K562 (cell line): ENCODE measurements around the gene OR8B12. TPM values are rescaled to one million over a fixed set of nuclear protein-coding genes. Genes with fewer than 3 reads are reported as not detected.

Source experiments
- ATAC-seq: fragments of 200-7000 bp; cut with Tn5 transposase; 3 replicates; pipeline ENCODE4 v1.9.1; 2020; ENCODE audit warnings: moderate library complexity
- BruUV-seq: library from RNA; stranded (reverse); fragments of 400-500 nt; replicated peaks from 2 replicates; lab custom pipeline; 2021; lab: Mats Ljungman, UMichigan
- CTCF ChIA-PET: fragments of 300-600 bp; formaldehyde crosslinking; extraction: SDS; loops from one replicate; lab custom pipeline; 2021; ENCODE audit warnings: low intra/inter-chr PET ratio; lab: Yijun Ruan, JAX
- POLR2A ChIA-PET: fragments of 300-600, 350-650 bp; sonication (Branson Sonifier 250); formaldehyde crosslinking; extraction: SDS; loops from one replicate; lab custom pipeline; 2021; ENCODE audit warnings: antibody characterized with exemption, inconsistent platforms; lab: Yijun Ruan, JAX
- DNase-seq, 4 experiments: peaks; one replicate each; pipeline versions ENCODE4 v3.0.0 to v3.0.0-alpha.2; 2011 to 2018; ENCODE audit warnings: low spot score in 3 of 4, mixed read lengths in 3 of 4; ENCODE audit errors: extremely low read depth in 1 of 4
- FAIRE-seq: peaks from 2 replicates; lab custom pipeline; 2011; peaks lifted over from hg19 to GRCh38; lab: Jason Lieb, UNC
- H2AFZ ChIP-seq: 2 replicates; pipeline ENCODE4 v1.6.0; 2011; ENCODE audit warnings: low read depth, low read length, control low read depth, inconsistent platforms
- H3K27ac ChIP-seq: fragments of 200-600 bp; 3 replicates; pipeline ENCODE4 v1.8.0; 2011; ENCODE audit warnings: low read depth, mild to moderate bottlenecking, control low read depth, inconsistent platforms, low read length, moderate library complexity, mixed read lengths; ENCODE audit errors: extremely low read depth
- H3K27me3 ChIP-seq, 2 experiments: fragments of 300-600 bp in 1 of 2; 2 replicates in 1 of 2; 3 replicates in 1 of 2; pipeline versions ENCODE4 v1.6.0 to v1.8.0; 2011; ENCODE audit warnings: inconsistent platforms in 2 of 2, low read length in 2 of 2, mild to moderate bottlenecking in 1 of 2, mixed read lengths in 1 of 2, moderate library complexity in 1 of 2; ENCODE audit not compliant: control insufficient read depth in 2 of 2, insufficient read depth in 2 of 2
- H3K36me3 ChIP-seq: fragments of 300-600 bp; 3 replicates; pipeline ENCODE4 v1.8.0; 2011; ENCODE audit warnings: mild to moderate bottlenecking, low read length, inconsistent platforms; ENCODE audit not compliant: control insufficient read depth, insufficient read depth
- H3K4me1 ChIP-seq, 2 experiments: fragments of 200-600 bp in 1 of 2; replicated peaks in 1 of 2; 2 replicates in 1 of 2; 3 replicates in 1 of 2; pipeline versions ENCODE4 v1.5.1 to v1.8.0; 2011; ENCODE audit warnings: inconsistent platforms in 2 of 2, low read length in 2 of 2, mild to moderate bottlenecking in 1 of 2, mixed read lengths in 1 of 2, moderate library complexity in 1 of 2; ENCODE audit not compliant: control insufficient read depth in 2 of 2, insufficient read depth in 2 of 2
- H3K4me2 ChIP-seq: 2 replicates; pipeline ENCODE4 v1.6.1; 2011; ENCODE audit warnings: low read length, control low read depth, inconsistent platforms, mixed read lengths; ENCODE audit not compliant: insufficient read depth
- H3K4me3 ChIP-seq: fragments of 200-600 bp; sonication (generic), shearing (Covaris generic); 2 replicates; pipeline ENCODE4 v1.5.1; 2016; ENCODE audit warnings: control low read depth, inconsistent platforms
- H3K79me2 ChIP-seq: fragments of 200-600 bp; 3 replicates; pipeline ENCODE4 v1.8.0; 2011; ENCODE audit warnings: low read length, inconsistent platforms; ENCODE audit not compliant: control insufficient read depth, insufficient read depth
- H3K9ac ChIP-seq, 2 experiments: 2 replicates each; pipeline versions ENCODE4 v1.6.0 to v1.6.1; 2011; ENCODE audit warnings: low read depth in 2 of 2, low read length in 2 of 2, control low read depth in 1 of 2, inconsistent platforms in 1 of 2, mild to moderate bottlenecking in 1 of 2, mixed read lengths in 1 of 2; ENCODE audit not compliant: insufficient read depth in 1 of 2
- H3K9me1 ChIP-seq: one replicate; pipeline ENCODE4 v1.6.0; 2011; ENCODE audit warnings: inconsistent platforms, mild to moderate bottlenecking, low read length, moderate library complexity; ENCODE audit not compliant: control insufficient read depth, insufficient read depth
- H3K9me3 ChIP-seq: replicated peaks from 2 replicates; pipeline ENCODE4 v1.5.1; 2011; ENCODE audit warnings: low read depth, low read length, inconsistent platforms; ENCODE audit not compliant: control insufficient read depth, insufficient read depth
- H4K20me1 ChIP-seq: replicated peaks from 2 replicates; pipeline ENCODE4 v1.6.1; 2011; ENCODE audit warnings: low read length, inconsistent platforms, mixed read lengths; ENCODE audit not compliant: control insufficient read depth, insufficient read depth
- CBX1 ChIP-seq: sonication (generic); IDR thresholded peaks from 2 replicates; pipeline ENCODE4 v1.6.1; 2016; ENCODE audit warnings: antibody characterized with exemption, low read depth, mild to moderate bottlenecking
- CTBP1 ChIP-seq: fragments of 450-650 bp; IDR thresholded peaks from 2 replicates; pipeline ENCODE4 v1.6.1; 2016; ENCODE audit warnings: borderline replicate concordance
- ETV5 ChIP-seq: sonication (generic); formaldehyde crosslinking; IDR thresholded peaks from 2 replicates; pipeline ENCODE4 v1.4.0; 2020; ENCODE audit warnings: low read depth, mild to moderate bottlenecking, missing genetic modification reagents
- FOXA3 ChIP-seq, 2 experiments: fragments of 450-650 bp in 1 of 2; sonication (generic) in 1 of 2; formaldehyde crosslinking; IDR thresholded peaks in 1 of 2; conservative IDR thresholded peaks in 1 of 2; 2 replicates each; pipeline versions ENCODE4 v1.4.0 to v1.8.0; 2020 to 2022; ENCODE audit warnings: mild to moderate bottlenecking in 2 of 2, missing genetic modification reagents in 1 of 2
- HMGXB4 ChIP-seq: sonication (generic); formaldehyde crosslinking; IDR thresholded peaks from 2 replicates; pipeline ENCODE4 v1.8.1; 2023; ENCODE audit warnings: mild to moderate bottlenecking, missing genetic modification reagents
- KLF6 ChIP-seq: fragments of 250-450 bp; sonication (Bioruptor Pico); IDR thresholded peaks from 2 replicates; pipeline ENCODE4 v1.4.0; 2020; ENCODE audit warnings: mild to moderate bottlenecking, moderate library complexity, borderline replicate concordance
- LARP7 ChIP-seq: fragments of 450-650 bp; IDR thresholded peaks from 2 replicates; pipeline ENCODE4 v1.6.1; 2016
- MYC ChIP-seq, 2 experiments: fragments of 250-450 bp in 1 of 2; sonication (Bioruptor Pico) in 1 of 2; IDR thresholded peaks; 2 replicates each; pipeline versions ENCODE4 v1.5.1 to v1.6.1; 2012 to 2021; ENCODE audit warnings: low read depth in 2 of 2, borderline replicate concordance in 1 of 2, improper control_type of control experiment in 1 of 2, low read length in 1 of 2, mild to moderate bottlenecking in 1 of 2, moderate library complexity in 1 of 2
- NR0B1 ChIP-seq: fragments of 450-650 bp; IDR thresholded peaks from one replicate; pipeline ENCODE4 v1.6.1; 2018; ENCODE audit warnings: mild to moderate bottlenecking, moderate library complexity; ENCODE audit not compliant: partially characterized antibody
- RFX1 ChIP-seq: fragments of 450-650 bp; IDR thresholded peaks from 2 replicates; pipeline ENCODE4 v1.6.1; 2016; ENCODE audit warnings: mild to moderate bottlenecking, moderate library complexity
- ZNF121 ChIP-seq: sonication (generic); formaldehyde crosslinking; conservative IDR thresholded peaks from 2 replicates; pipeline ENCODE4 v1.8.0; 2022; ENCODE audit warnings: missing genetic modification reagents
- ZNF436 ChIP-seq: fragments of 250-450, 450-650 bp; sonication (Bioruptor Pico); formaldehyde crosslinking; IDR thresholded peaks from 2 replicates; pipeline ENCODE4 v1.7.0; 2020; ENCODE audit warnings: mild to moderate bottlenecking
- WGBS: fragments of 100-300 bp; shearing (Covaris generic); methylation state at CpG from one replicate; pipeline ENCODE4 v1.1.6; 2016; ENCODE audit warnings: low coverage, mixed read lengths; ENCODE audit not compliant: insufficient coverage; ENCODE audit errors: missing lambda C conversion rate; 5-methylcytosine and 5-hydroxymethylcytosine counted together
- in situ Hi-C: fragments of 300-500 bp; cut with MboI; formaldehyde crosslinking; loops from 4 replicates; pipeline ENCODE4 v1.15.0; 2018; ENCODE audit warnings: inconsistent platforms, mixed read lengths
- intact Hi-C: fragments of 100-400 bp; cut with micrococcal nuclease; formaldehyde crosslinking; loops from 2 replicates; pipeline ENCODE4 v1.14.2; 2022
- polyA plus RNA-seq, 8 experiments: library from polyadenylated mRNA; depleted of rRNA in 4 of 8; stranded (reverse) in 5 of 8; unstranded in 3 of 8; fragments of >200 nt; fragmentation: Nextera tagmentation in 2 of 8; fragmentation: Illumina TruSeq in 1 of 8; extraction: Ambion mirVana in 2 of 8; extraction: Trizol in 1 of 8; gene quantifications; 2 replicates each; pipeline versions ENCODE4 v1.2.1 to v1.2.3, GENCODE V29; 2011 to 2014; ENCODE audit warnings: inconsistent platforms in 1 of 8, missing spikeins in 1 of 8
- total RNA-seq, 7 experiments: library from RNA; depleted of rRNA in 6 of 7; stranded (reverse); fragments of >200 nt in 6 of 7; fragmentation: Illumina TruSeq in 2 of 7; extraction: Trizol in 2 of 7; gene quantifications; 2 replicates each; pipeline versions ENCODE4 v1.2.1 to v1.2.3, GENCODE V29; 2011 to 2021; ENCODE audit warnings: low replicate concordance in 1 of 7

OR8B12 gene
- total and polyA plus RNA-seq, 9 of the 15 experiments (the other 6 are each of a cell fraction or from before 2014, with no cell fraction given) = 0.06 TPM; not detected in 8

- Histone ChIP-seq H3K4me3 (no peak overlapping the region), H3K27ac (no peak overlapping the region), H4K20me1 (no peaks in the 10 kb centered on the region), H3K79me2 (no peaks in the 10 kb centered on the region), H3K9ac (no peak overlapping the region), H3K9me1 (no peaks in the 10 kb centered on the region)
- FAIRE-seq (no peak), ATAC-seq (no peak), DNase-seq (no peak)
- ChIA-PET POLR2A (interaction anchor here (0.8 kb wide), 1 partner anchor 15 kb away, joined by 3 read pairs; no protein-coding TSS in a partner anchor), CTCF (interaction anchor here (0.8 kb wide), 1 partner anchor 476 kb away, joined by 3 read pairs; no protein-coding TSS in a partner anchor)
- WGBS = 42% methylated on average over 8 of the region's 8 CpGs
- TF ChIP-seq ZNF121 (CRISPR knock-in tag) (no peak), FOXA3 (CRISPR knock-in tag; conservative IDR thresholded peaks at IDR 0.05 in 1 of 2, IDR thresholded peaks at IDR 0.05 in 1 of 2) (peak in 1 of 2 experiments; percentile 35; a peak in 1 of 4 replicates)
- TF ChIP-seq, all 486 proteins: peak for 1
- Histone ChIP-seq H2AFZ (no peak overlapping the region), H3K4me1 (peaks cover 0 to 5% of the 10 kb centered on the region in 2 experiments; a peak in 2 of 5 replicates), H3K9me3 (no peaks in the 10 kb centered on the region), H3K36me3 (no peaks in the 10 kb centered on the region), H3K4me2 (no peak overlapping the region), H3K27me3 (no peaks in the 10 kb centered on the region)
- intact Hi-C loops (loop anchor here (10.0 kb wide), 1 partner anchor 389 kb away; no protein-coding TSS in a partner anchor), in situ Hi-C loops (loop anchor here (25.0 kb wide), 1 partner anchor 521 kb away; no protein-coding TSS in a partner anchor)
- BruUV-seq = no TSS peak
Observed at GRCh38 chr11:124583781-124584180, 40.3 kb upstream of the OR8B12 start.

GRCh38 chr11:124582565-124582964 is 39.1 kb upstream of the OR8B12 start:
- BruUV-seq = no TSS peak
- ATAC-seq = no peak
- in situ Hi-C loops (loop anchor here (25.0 kb wide), 1 partner anchor 520 kb away; no protein-coding TSS in a partner anchor), intact Hi-C loops (loop anchor here (10.0 kb wide), 1 partner anchor 388 kb away; no protein-coding TSS in a partner anchor)
- Histone ChIP-seq H3K9ac (no peak overlapping the region), H3K79me2 (no peaks in the 10 kb centered on the region), H3K27me3 (no peaks in the 10 kb centered on the region), H2AFZ (no peak overlapping the region), H3K4me1 (peaks cover 0 to 5% of the 10 kb centered on the region in 2 experiments; a peak in 3 of 5 replicates), H4K20me1 (no peaks in the 10 kb centered on the region), H3K36me3 (no peaks in the 10 kb centered on the region), H3K9me1 (no peaks in the 10 kb centered on the region), H3K4me3 (no peak overlapping the region), H3K9me3 (no peaks in the 10 kb centered on the region), H3K4me2 (no peak overlapping the region), H3K27ac (no peak overlapping the region)
- no peak for FAIRE-seq
- POLR2A ChIA-PET = no interaction called here
- 17% methylated on average over 2 of the region's 2 CpGs for WGBS
- CTCF ChIA-PET = no interaction called here
- DNase-seq = no peak
- TF ChIP-seq KLF6 = no peak
- no peak for TF ChIP-seq CTBP1
- no peak for TF ChIP-seq CBX1
- no peak for TF ChIP-seq NR0B1
- TF ChIP-seq RFX1 = no peak
- no peak for TF ChIP-seq ZNF436 (CRISPR knock-in tag)
- no peak for TF ChIP-seq MYC (IDR thresholded peaks at IDR 0.05; ENCODE audit: low read depth, low read length)
- TF ChIP-seq MYC (CRISPR knock-in tag; IDR thresholded peaks at IDR 0.05; ENCODE audit: borderline replicate concordance, low read depth) = no peak
- TF ChIP-seq ETV5 = no peak
- TF ChIP-seq LARP7 = no peak
- no peak for TF ChIP-seq HMGXB4 (CRISPR knock-in tag)
